Measurements from ENCODE around the gene OLIG2. TPM values are rescaled to one million over a fixed set of nuclear protein-coding genes. Genes with fewer than 3 reads are reported as not detected.

The OLIG2 gene
- total RNA-seq, 3 donors from 2014 or later (not counting 1 experiment from before 2014, with no cell fraction given) = not detected

GRCh38 chr21:33013626-33014025 lies 12.1 kb upstream of the OLIG2 start:
- no peaks in the 10 kb centered on the region for H3K36me3 ChIP-seq (ENCODE audit: control insufficient read depth, insufficient read depth, low read length)
- H3K27me3 ChIP-seq (ENCODE audit: control insufficient read depth, insufficient read depth, low read length) = peaks cover 8% of the 10 kb centered on the region
- H3K27ac ChIP-seq (ENCODE audit: low read length) = no peak overlapping the region
- H3K4me1 Mint-ChIP-seq = peaks cover 8 to 15% of the 10 kb centered on the region in 2 donors
- ATAC-seq (no peak), DNase-seq (no peak)
- intact Hi-C loops (cut with micrococcal nuclease) = no loop called here
- H3K4me3 Mint-ChIP-seq = no peak overlapping the region
- no peak for TF ChIP-seq CTCF (IDR thresholded peaks at IDR 0.05)
- H3K27me3 Mint-ChIP-seq (ENCODE audit: low read depth in 2 of 2) = peaks cover 66 to 84% of the 10 kb centered on the region in 2 donors
- no peak overlapping the region for H3K27ac Mint-ChIP-seq
- 92% methylated on average over 3 of the region's 3 CpGs for whole genome bisulfite sequencing (ENCODE audit: insufficient coverage)
- H3K36me3 Mint-ChIP-seq = no peaks in the 10 kb centered on the region
- H3K9me3 Mint-ChIP-seq = no peaks in the 10 kb centered on the region
- no peaks in the 10 kb centered on the region for H3K4me1 ChIP-seq (ENCODE audit: control insufficient read depth, insufficient read depth, low read length)
- no peaks in the 10 kb centered on the region for H3K9me3 ChIP-seq (ENCODE audit: control insufficient read depth, insufficient read depth, low read length)
- no peak overlapping the region for H3K4me3 ChIP-seq (ENCODE audit: low read length)

GRCh38 chr21:33014331-33014730 lies 11.4 kb upstream of the OLIG2 start:
- peaks cover 6% of the 10 kb centered on the region for H3K4me1 ChIP-seq (ENCODE audit: control insufficient read depth, insufficient read depth, low read length)
- peaks cover 15 to 23% of the 10 kb centered on the region in 2 donors for H3K4me1 Mint-ChIP-seq
- no peak for DNase-seq
- H3K27ac ChIP-seq (ENCODE audit: low read length) = no peak overlapping the region
- H3K4me3 Mint-ChIP-seq = no peak overlapping the region
- H3K9me3 ChIP-seq (ENCODE audit: control insufficient read depth, insufficient read depth, low read length) = no peaks in the 10 kb centered on the region
- H3K36me3 ChIP-seq (ENCODE audit: control insufficient read depth, insufficient read depth, low read length) = no peaks in the 10 kb centered on the region
- no peaks in the 10 kb centered on the region for H3K36me3 Mint-ChIP-seq
- TF ChIP-seq CTCF (IDR thresholded peaks at IDR 0.05) = no peak
- no peaks in the 10 kb centered on the region for H3K9me3 Mint-ChIP-seq
- no peak overlapping the region for H3K27ac Mint-ChIP-seq
- ATAC-seq = no peak
- intact Hi-C loops (cut with micrococcal nuclease) = no loop called here
- peaks cover 70 to 92% of the 10 kb centered on the region in 2 donors for H3K27me3 Mint-ChIP-seq (ENCODE audit: low read depth in 2 of 2)
- 100% methylated on average over 1 of the region's 2 CpGs for WGBS (ENCODE audit: insufficient coverage)
- H3K4me3 ChIP-seq (ENCODE audit: low read length) = no peak overlapping the region
- H3K27me3 ChIP-seq (ENCODE audit: control insufficient read depth, insufficient read depth, low read length) = peaks cover 12% of the 10 kb centered on the region

GRCh38 chr21:33015096-33015495 lies 10.6 kb upstream of the OLIG2 start:
- H3K4me3 ChIP-seq (ENCODE audit: low read length) = no peak overlapping the region
- ATAC-seq (no peak), DNase-seq (no peak)
- intact Hi-C loops (cut with micrococcal nuclease) = no loop called here
- Mint-ChIP-seq H3K4me3 (no peak overlapping the region), H3K4me1 (peaks cover 19 to 29% of the 10 kb centered on the region in 2 donors), H3K36me3 (no peaks in the 10 kb centered on the region), H3K27me3 (ENCODE audit: low read depth in 2 of 2) (peaks cover 74 to 91% of the 10 kb centered on the region in 2 donors), H3K27ac (no peak overlapping the region), H3K9me3 (no peaks in the 10 kb centered on the region)
- H3K9me3 ChIP-seq (ENCODE audit: control insufficient read depth, insufficient read depth, low read length) = no peaks in the 10 kb centered on the region
- H3K4me1 ChIP-seq (ENCODE audit: control insufficient read depth, insufficient read depth, low read length) = peaks cover 13% of the 10 kb centered on the region
- whole genome bisulfite sequencing (ENCODE audit: insufficient coverage) = 69% methylated on average over 3 of the region's 4 CpGs
- TF ChIP-seq CTCF (IDR thresholded peaks at IDR 0.05) = no peak
- H3K27me3 ChIP-seq (ENCODE audit: control insufficient read depth, insufficient read depth, low read length) = peaks cover 18% of the 10 kb centered on the region
- H3K27ac ChIP-seq (ENCODE audit: low read length) = no peak overlapping the region
- no peaks in the 10 kb centered on the region for H3K36me3 ChIP-seq (ENCODE audit: control insufficient read depth, insufficient read depth, low read length)

- no peak overlapping the region for H3K27ac ChIP-seq (ENCODE audit: low read length)
- H3K4me1 ChIP-seq (ENCODE audit: control insufficient read depth, insufficient read depth, low read length) = peaks cover 19% of the 10 kb centered on the region
- Mint-ChIP-seq H3K36me3 (no peaks in the 10 kb centered on the region), H3K27me3 (ENCODE audit: low read depth in 2 of 2) (peaks cover 77 to 85% of the 10 kb centered on the region in 2 donors), H3K9me3 (no peaks in the 10 kb centered on the region), H3K4me1 (peaks cover 24 to 36% of the 10 kb centered on the region in 2 donors), H3K27ac (no peak overlapping the region), H3K4me3 (no peak overlapping the region)
- peaks cover 24% of the 10 kb centered on the region for H3K27me3 ChIP-seq (ENCODE audit: control insufficient read depth, insufficient read depth, low read length)
- 95% methylated on average over 3 of the region's 3 CpGs for WGBS (ENCODE audit: insufficient coverage)
- H3K36me3 ChIP-seq (ENCODE audit: control insufficient read depth, insufficient read depth, low read length) = no peaks in the 10 kb centered on the region
- no peak for TF ChIP-seq CTCF (IDR thresholded peaks at IDR 0.05)
- DNase-seq = no peak
- intact Hi-C loops (cut with micrococcal nuclease) = no loop called here
- H3K9me3 ChIP-seq (ENCODE audit: control insufficient read depth, insufficient read depth, low read length) = no peaks in the 10 kb centered on the region
- H3K4me3 ChIP-seq (ENCODE audit: low read length) = no peak overlapping the region
- ATAC-seq = no peak
These were observed 10.0 kb upstream of the OLIG2 start for GRCh38 chr21:33015756-33016155.

Measured in natural killer cell (primary cell).